GM12874 (cell line): ENCODE measurements around the gene PMVK.

ENCODE experiments used
- TF ChIP-seq, protein P1 (sequence below): IDR thresholded peaks from 2 replicates; pipeline ENCODE4 v1.5.1; 2011; ENCODE audit warnings: low read depth, mild to moderate bottlenecking, control low read depth, low read length, moderate library complexity; ENCODE audit not compliant: insufficient read depth

The PMVK gene

GRCh38 chr1:154925335-154926170 lies 11.0 kb downstream of the PMVK start:
- TF ChIP-seq, protein P1, sequence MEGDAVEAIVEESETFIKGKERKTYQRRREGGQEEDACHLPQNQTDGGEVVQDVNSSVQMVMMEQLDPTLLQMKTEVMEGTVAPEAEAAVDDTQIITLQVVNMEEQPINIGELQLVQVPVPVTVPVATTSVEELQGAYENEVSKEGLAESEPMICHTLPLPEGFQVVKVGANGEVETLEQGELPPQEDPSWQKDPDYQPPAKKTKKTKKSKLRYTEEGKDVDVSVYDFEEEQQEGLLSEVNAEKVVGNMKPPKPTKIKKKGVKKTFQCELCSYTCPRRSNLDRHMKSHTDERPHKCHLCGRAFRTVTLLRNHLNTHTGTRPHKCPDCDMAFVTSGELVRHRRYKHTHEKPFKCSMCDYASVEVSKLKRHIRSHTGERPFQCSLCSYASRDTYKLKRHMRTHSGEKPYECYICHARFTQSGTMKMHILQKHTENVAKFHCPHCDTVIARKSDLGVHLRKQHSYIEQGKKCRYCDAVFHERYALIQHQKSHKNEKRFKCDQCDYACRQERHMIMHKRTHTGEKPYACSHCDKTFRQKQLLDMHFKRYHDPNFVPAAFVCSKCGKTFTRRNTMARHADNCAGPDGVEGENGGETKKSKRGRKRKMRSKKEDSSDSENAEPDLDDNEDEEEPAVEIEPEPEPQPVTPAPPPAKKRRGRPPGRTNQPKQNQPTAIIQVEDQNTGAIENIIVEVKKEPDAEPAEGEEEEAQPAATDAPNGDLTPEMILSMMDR: no peak

GRCh38 chr1:154923695-154924094 lies 12.8 kb downstream of the PMVK start:
- TF ChIP-seq, protein P1: no peak

DNA sequence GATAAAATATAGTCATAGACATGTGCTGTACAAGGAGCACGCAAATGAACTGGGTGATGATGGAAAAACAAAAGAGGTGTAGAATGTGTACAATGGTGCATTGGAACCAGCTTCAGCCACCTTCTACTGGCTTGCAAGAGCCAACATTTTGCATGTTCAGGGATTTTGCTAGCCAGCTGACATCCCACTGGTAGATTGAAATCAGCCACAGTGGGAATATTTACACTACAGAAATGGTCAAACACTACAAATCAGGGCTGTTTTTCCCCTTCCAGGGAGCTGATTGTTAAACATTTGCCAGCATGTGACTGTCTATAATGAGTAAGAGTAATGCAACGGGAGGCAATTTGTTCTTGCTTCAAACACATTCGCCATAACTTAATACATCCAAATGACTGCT lies 23.2 kb downstream of the PMVK start:
- TF ChIP-seq, protein P1: no peak

DNA sequence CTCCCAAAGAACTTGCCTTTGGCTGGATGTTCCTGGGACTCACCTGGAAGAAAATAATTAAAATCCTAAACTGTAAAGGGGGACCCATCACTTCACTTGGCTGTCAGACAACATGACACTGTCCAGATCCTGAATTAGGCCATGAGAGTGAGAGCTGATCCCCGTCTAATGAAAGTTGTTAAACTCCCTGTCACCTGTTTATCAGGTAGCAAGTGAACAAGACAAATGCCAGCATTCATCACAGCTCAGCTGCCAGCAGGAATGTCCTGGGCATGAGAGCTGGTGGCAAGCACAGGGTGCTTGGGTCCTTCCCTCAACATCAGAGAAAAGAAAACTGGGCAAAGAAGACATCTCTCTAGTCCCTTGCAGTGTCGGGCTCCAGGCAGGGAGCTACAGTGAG lies 23.8 kb downstream of the PMVK start:
- TF ChIP-seq, protein P1: no peak

GRCh38 chr1:154911691-154912550 lies 24.6 kb downstream of the PMVK start:
- TF ChIP-seq, protein P1: no peak

- TF ChIP-seq, protein P1: no peak
These were observed 25.7 kb downstream of the PMVK start for GRCh38 chr1:154910851-154911250.

DNA sequence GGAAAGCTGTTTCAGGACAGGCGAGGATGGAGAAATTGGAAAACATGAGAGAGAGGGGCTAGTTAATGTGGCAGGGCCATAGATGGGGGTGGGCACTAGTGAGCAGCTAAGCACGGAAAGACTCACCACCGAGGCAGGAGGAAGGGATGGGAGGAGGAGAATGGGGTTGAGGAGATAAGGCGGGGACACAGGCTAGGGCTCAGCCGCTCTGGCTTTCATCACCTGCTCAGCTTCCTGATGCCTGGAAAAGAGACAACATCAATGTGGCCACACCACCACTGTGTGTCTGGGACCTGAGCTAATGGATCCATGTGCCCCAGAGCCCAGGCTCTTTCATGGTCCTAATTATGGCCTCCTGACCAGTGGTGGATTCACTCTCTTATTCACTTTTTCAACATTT lies 27.6 kb downstream of the PMVK start:
- TF ChIP-seq, protein P1: no peak
